HEK293T (cell line): Measurements from ENCODE around the gene KRT2.

Experiments
- ARNT ChIP-seq: fragments of 450-650 bp; IDR thresholded peaks from 2 replicates; pipeline ENCODE4 v1.6.1; 2017; ENCODE audit warnings: mild to moderate bottlenecking
- BHLHE40 ChIP-seq: fragments of 450-650 bp; IDR thresholded peaks from 2 replicates; pipeline ENCODE4 v1.6.1; 2016; ENCODE audit warnings: mild to moderate bottlenecking, moderate library complexity, borderline replicate concordance
- ELF4 ChIP-seq: fragments of 450-650 bp; IDR thresholded peaks from 2 replicates; pipeline ENCODE4 v1.6.1; 2017; ENCODE audit warnings: antibody characterized with exemption
- FOXA1 ChIP-seq: fragments of 450-650 bp; IDR thresholded peaks from 2 replicates; pipeline ENCODE4 v1.6.1; 2016; ENCODE audit warnings: mild to moderate bottlenecking
- FOXK2 ChIP-seq: fragments of 450-650 bp; IDR thresholded peaks from 2 replicates; pipeline ENCODE4 v1.6.1; 2016; ENCODE audit warnings: mild to moderate bottlenecking
- FOXM1 ChIP-seq: fragments of 450-650 bp; IDR thresholded peaks from 2 replicates; pipeline ENCODE4 v1.6.1; 2017; ENCODE audit warnings: mild to moderate bottlenecking, borderline replicate concordance
- HDGF ChIP-seq: fragments of 450-650 bp; IDR thresholded peaks from 2 replicates; pipeline ENCODE4 v1.6.1; 2017; ENCODE audit warnings: antibody characterized with exemption, borderline replicate concordance
- NFRKB ChIP-seq: fragments of 450-650 bp; IDR thresholded peaks from 2 replicates; pipeline ENCODE4 v1.6.1; 2016; ENCODE audit warnings: mild to moderate bottlenecking, moderate library complexity
- SP1 ChIP-seq: fragments of 450-650 bp; IDR thresholded peaks from 2 replicates; pipeline ENCODE4 v1.6.1; 2017
- TARDBP ChIP-seq: fragments of 450-650 bp; IDR thresholded peaks from 2 replicates; pipeline ENCODE4 v1.6.1; 2016
- ZNF384 ChIP-seq: fragments of 450-650 bp; IDR thresholded peaks from 2 replicates; pipeline ENCODE4 v1.6.1; 2016

DNA sequence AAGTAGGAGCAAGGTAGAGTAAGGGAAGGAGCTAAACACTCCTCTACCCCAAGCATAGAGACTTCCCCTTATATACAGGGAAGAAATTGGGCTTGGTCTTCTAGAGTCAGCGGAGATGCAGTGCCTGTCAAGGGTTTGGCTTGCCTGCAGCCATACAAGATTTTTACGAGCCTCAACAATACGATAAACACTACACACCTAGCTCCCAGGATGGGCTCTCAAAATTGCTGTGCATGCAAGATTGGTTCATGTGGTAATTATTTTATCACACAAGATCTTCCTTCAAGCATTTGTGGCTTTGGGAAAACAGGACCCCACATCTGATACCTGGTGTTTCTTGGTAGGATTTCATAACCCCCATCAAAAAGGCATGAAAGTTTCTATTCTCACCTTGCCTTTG lies 28.4 kb upstream of the KRT2 start, which contains the start of gene KRT1:
- no peak for TF ChIP-seq BHLHE40
- no peak for TF ChIP-seq FOXM1
- no peak for TF ChIP-seq SP1
- no peak for TF ChIP-seq FOXA1
- no peak for TF ChIP-seq TARDBP
- no peak for TF ChIP-seq HDGF
- no peak for TF ChIP-seq FOXK2
- TF ChIP-seq ZNF384 = no peak
- no peak for TF ChIP-seq NFRKB
- TF ChIP-seq ARNT = no peak
- TF ChIP-seq ELF4 = no peak
